Activated CD8-positive, alpha-beta T cell treated with anti-CD3 and anti-CD28 coated beads for 36 hours (primary cell): Measurements from ENCODE around the gene TTN. TPM values are rescaled to one million over a fixed set of nuclear protein-coding genes. Genes with fewer than 3 reads are reported as not detected.

Source experiments
- ATAC-seq: fragments of 200-7000 bp; cut with Tn5 transposase; one replicate; pipeline ENCODE4 v1.10.0; 2021; ENCODE audit warnings: mild to moderate bottlenecking, moderate library complexity
- CTCF ChIA-PET: fragments of 350-600 bp; sonication (Branson Sonifier 250); formaldehyde crosslinking; loops from one replicate; lab custom pipeline; 2021; ENCODE audit warnings: antibody characterized with exemption; lab: Charles Lee
- POLR2A ChIA-PET: fragments of 350-600 bp; sonication (Branson Sonifier 250); formaldehyde crosslinking; loops from one replicate; lab custom pipeline; 2021; ENCODE audit warnings: antibody characterized with exemption; lab: Charles Lee
- DNase-seq: peaks from one replicate; pipeline ENCODE4 v3.0.0-alpha.2; 2020
- H3K27ac Mint-ChIP-seq: one replicate; pipeline ENCODE4 v1.8.0; 2021; ENCODE audit warnings: mild to moderate bottlenecking, mixed read lengths
- H3K27me3 Mint-ChIP-seq: one replicate; pipeline ENCODE4 v1.8.0; 2021; ENCODE audit warnings: mixed read lengths
- H3K36me3 Mint-ChIP-seq: one replicate; pipeline ENCODE4 v1.8.0; 2021; ENCODE audit warnings: low read depth, mixed read lengths
- H3K4me1 Mint-ChIP-seq: one replicate; pipeline ENCODE4 v1.8.0; 2021; ENCODE audit warnings: low read depth, mixed read lengths
- H3K4me3 Mint-ChIP-seq: one replicate; pipeline ENCODE4 v1.8.0; 2021; ENCODE audit warnings: mild to moderate bottlenecking, moderate library complexity, mixed read lengths
- H3K9me3 Mint-ChIP-seq: one replicate; pipeline ENCODE4 v1.8.0; 2021; ENCODE audit warnings: mixed read lengths
- CTCF ChIP-seq: fragments of 200-600 bp; IDR thresholded peaks from one replicate; pipeline ENCODE4 v1.8.0; 2022; ENCODE audit warnings: antibody characterized with exemption, mild to moderate bottlenecking
- intact Hi-C: fragments of 100-400 bp; cut with micrococcal nuclease; formaldehyde crosslinking; loops from one replicate; pipeline ENCODE4 v1.10.0; 2022
- total RNA-seq, 2 experiments: library from RNA; stranded (reverse); gene quantifications; one replicate each; pipeline ENCODE4 v1.2.3, GENCODE V29; 2021

The TTN gene
- total RNA-seq = 1 to 10 TPM; 2.8 to 4.3 TPM

GRCh38 chr2:178807227-178808008, at the start of gene TTN:
Gene TTN, minus strand, starts transcription at chr2:178807423. Its CDS starts 2,781 bp downstream, at chr2:178804642.
- ChIA-PET CTCF (interaction anchor here (0.8 to 1.4 kb wide), 3 partner anchors 10 to 82 kb away, joined by 3 to 4 read pairs (median 3); no protein-coding TSS in a partner anchor), POLR2A (no interaction called here)
- H3K4me3 Mint-ChIP-seq = no peak within 1 kb of the TSS
- H3K4me1 Mint-ChIP-seq = no peaks in the 10 kb centered on the region
- no peak for TF ChIP-seq CTCF
- no peak within 1 kb of the TSS for H3K27ac Mint-ChIP-seq
- intact Hi-C loops = no loop called here
- H3K9me3 Mint-ChIP-seq = no peaks in the 10 kb centered on the region
- H3K27me3 Mint-ChIP-seq = no peaks in the 10 kb centered on the region
- ATAC-seq = no peak
- no peak for DNase-seq
- H3K36me3 Mint-ChIP-seq = no peaks in the 10 kb centered on the region

- Mint-ChIP-seq H3K4me3 (no peak overlapping the region), H3K27ac (no peak overlapping the region), H3K9me3 (no peaks in the 10 kb centered on the region), H3K27me3 (no peaks in the 10 kb centered on the region), H3K4me1 (no peaks in the 10 kb centered on the region), H3K36me3 (peaks cover 4% of the 10 kb centered on the region)
- CTCF ChIA-PET = no interaction called here
- TF ChIP-seq CTCF = no peak
- DNase-seq = no peak
- no peak for ATAC-seq
- intact Hi-C loops = no loop called here
- POLR2A ChIA-PET = no interaction called here
Observed at GRCh38 chr2:178855151-178855550, 47.9 kb upstream of the TTN start.

GRCh38 chr2:178848335-178848734, 41.1 kb upstream of the TTN start:
- ATAC-seq (no peak), DNase-seq (no peak)
- H3K27me3 Mint-ChIP-seq = no peaks in the 10 kb centered on the region
- no peak overlapping the region for H3K4me3 Mint-ChIP-seq
- no peak for TF ChIP-seq CTCF
- no peak overlapping the region for H3K27ac Mint-ChIP-seq
- no peaks in the 10 kb centered on the region for H3K4me1 Mint-ChIP-seq
- ChIA-PET CTCF (interaction anchor here (0.9 to 1.1 kb wide), 2 partner anchors 17 to 37 kb away, joined by 3 read pairs; no protein-coding TSS in a partner anchor), POLR2A (no interaction called here)
- no peaks in the 10 kb centered on the region for H3K9me3 Mint-ChIP-seq
- H3K36me3 Mint-ChIP-seq = peaks cover 18% of the 10 kb centered on the region
- intact Hi-C loops = no loop called here

GRCh38 chr2:178846458-178846802, 39.2 kb upstream of the TTN start:
- Mint-ChIP-seq H3K4me3 (no peak overlapping the region), H3K9me3 (no peaks in the 10 kb centered on the region), H3K4me1 (no peaks in the 10 kb centered on the region), H3K36me3 (peaks cover 14% of the 10 kb centered on the region), H3K27ac (no peak overlapping the region), H3K27me3 (no peaks in the 10 kb centered on the region)
- ChIA-PET POLR2A (no interaction called here), CTCF (no interaction called here)
- DNase-seq = no peak
- intact Hi-C loops = no loop called here
- ATAC-seq = no peak
- TF ChIP-seq CTCF = no peak
